NB4 (cell line): Measurements from ENCODE around the gene SLC35D1.

Experiments
- DNase-seq: peaks from one replicate; pipeline ENCODE4 v3.0.0; 2010; ENCODE audit warnings: low read depth
- H3K4me3 ChIP-seq: one replicate; pipeline ENCODE4 v1.5.1; 2011; ENCODE audit warnings: mild to moderate bottlenecking, low read depth, low read length, moderate library complexity
- CTCF ChIP-seq: IDR thresholded peaks from one replicate; pipeline ENCODE4 v1.5.1; 2012; ENCODE audit warnings: low read depth, low read length
- MYC ChIP-seq: IDR thresholded peaks from 2 replicates; pipeline ENCODE4 v1.6.1; 2011; ENCODE audit warnings: low read depth, low read length
- POLR2A ChIP-seq: IDR thresholded peaks from 2 replicates; pipeline ENCODE4 v1.6.1; 2011; ENCODE audit warnings: mild to moderate bottlenecking; ENCODE audit not compliant: insufficient read length; ENCODE audit errors: extremely low read depth
- TF ChIP-seq, protein P1 (sequence below): IDR thresholded peaks from 2 replicates; pipeline ENCODE4 v1.6.1; 2011; ENCODE audit warnings: low read depth, low read length

Gene SLC35D1

GRCh38 chr1:67041841-67042503 lies 12.0 kb downstream of the SLC35D1 start:
- TF ChIP-seq CTCF, result no peak
- TF ChIP-seq, protein P1, sequence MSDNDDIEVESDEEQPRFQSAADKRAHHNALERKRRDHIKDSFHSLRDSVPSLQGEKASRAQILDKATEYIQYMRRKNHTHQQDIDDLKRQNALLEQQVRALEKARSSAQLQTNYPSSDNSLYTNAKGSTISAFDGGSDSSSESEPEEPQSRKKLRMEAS, result no peak
- no peak for TF ChIP-seq MYC
- no peak for TF ChIP-seq POLR2A
- H3K4me3 ChIP-seq, result no peak overlapping the region
- DNase-seq, result no peak

DNA sequence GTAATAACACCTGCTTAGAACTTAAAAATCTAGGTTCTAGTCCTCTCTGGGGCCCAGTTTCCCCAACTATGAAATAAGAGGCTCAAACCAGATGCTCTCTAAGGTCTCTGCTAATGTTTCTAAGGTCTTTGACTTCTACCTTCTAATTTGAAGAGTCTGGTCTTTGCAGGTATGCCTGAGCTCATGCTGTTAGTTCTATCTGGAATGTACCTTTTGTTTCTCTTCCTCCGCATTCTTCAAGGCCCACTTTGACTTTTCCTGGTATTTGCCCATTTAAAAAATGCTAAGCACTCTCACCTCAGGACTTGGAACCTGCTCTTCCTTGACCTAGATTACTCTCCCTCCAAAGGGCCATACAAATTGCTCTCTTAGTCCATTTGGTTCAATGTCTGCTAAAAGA lies 13.5 kb downstream of the SLC35D1 start:
- H3K4me3 ChIP-seq, result no peak overlapping the region
- no peak for DNase-seq
- TF ChIP-seq POLR2A (no peak), MYC (no peak), CTCF (no peak)
- TF ChIP-seq, protein P1, result no peak

DNA sequence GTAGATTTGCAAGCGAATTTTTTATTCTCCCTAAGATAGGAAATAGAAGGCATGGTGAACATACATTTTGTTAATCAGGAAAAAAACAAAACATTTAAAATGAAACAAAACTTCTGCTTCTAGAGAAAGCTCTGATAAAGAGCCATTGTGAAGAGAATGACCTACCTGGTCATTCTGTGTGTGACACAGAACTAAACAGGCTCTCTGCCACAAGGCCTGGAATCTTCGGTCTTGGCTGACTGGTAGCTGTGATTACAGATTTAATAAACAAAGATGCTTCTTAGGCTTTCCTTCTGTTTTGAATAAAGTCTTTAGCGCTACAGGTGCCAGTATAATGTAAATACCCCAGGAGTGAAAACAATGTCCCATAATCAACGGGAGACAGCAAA lies 22.1 kb downstream of the SLC35D1 start:
- no peak overlapping the region for H3K4me3 ChIP-seq
- TF ChIP-seq MYC, result no peak
- TF ChIP-seq POLR2A, result no peak
- TF ChIP-seq, protein P1, result no peak
- no peak for TF ChIP-seq CTCF
- DNase-seq, result no peak

DNA sequence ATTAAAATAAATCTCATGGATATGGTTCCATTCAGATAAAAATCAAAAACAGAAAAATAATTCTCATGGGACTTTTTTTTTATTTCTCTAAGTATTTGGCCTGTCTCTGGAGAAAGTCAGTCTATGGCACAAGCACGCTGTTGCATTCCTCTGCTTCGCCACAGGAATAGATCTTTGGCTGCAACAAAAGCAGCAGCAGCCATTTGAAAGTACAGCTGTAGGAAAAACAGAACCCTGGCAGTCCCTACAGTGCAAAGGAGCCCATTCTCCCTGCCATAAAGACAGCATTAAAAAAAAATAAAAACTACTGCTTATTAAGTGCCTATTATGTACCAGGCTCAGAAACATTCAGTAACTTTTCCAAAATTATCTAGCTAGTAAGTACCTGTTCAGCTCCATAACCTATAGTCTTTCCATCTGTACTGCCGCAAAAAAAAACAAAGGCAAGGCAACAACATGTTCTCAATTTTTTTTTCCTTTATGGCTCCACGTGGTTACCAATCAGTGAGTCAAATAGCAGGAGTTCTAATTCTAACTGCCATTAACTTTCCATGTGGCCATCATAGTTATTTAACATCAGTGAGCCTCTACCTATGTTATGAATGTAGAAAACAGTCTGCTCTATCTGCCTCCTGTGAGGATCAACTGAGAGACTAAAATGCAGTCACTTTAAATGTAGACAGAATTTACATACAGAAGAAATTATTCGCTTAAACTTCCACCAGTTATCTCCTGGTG lies 22.7 kb downstream of the SLC35D1 start:
- no peak overlapping the region for H3K4me3 ChIP-seq
- DNase-seq, result no peak
- TF ChIP-seq MYC, result no peak
- TF ChIP-seq CTCF, result no peak
- TF ChIP-seq POLR2A, result no peak
- TF ChIP-seq, protein P1, result no peak

GRCh38 chr1:67029472-67029871 lies 24.5 kb downstream of the SLC35D1 start:
- no peak for DNase-seq
- no peak overlapping the region for H3K4me3 ChIP-seq
- TF ChIP-seq MYC (no peak), POLR2A (no peak), CTCF (no peak)
- TF ChIP-seq, protein P1, result no peak
